SK-N-DZ (cell line): ENCODE data around the gene CCNQ. TPM values are rescaled to one million over a fixed set of nuclear protein-coding genes. Genes with fewer than 3 reads are reported as not detected.

Source experiments
- DNase-seq: peaks from one replicate; pipeline ENCODE4 v3.0.0-alpha.2; 2015; ENCODE audit warnings: low spot score
- polyA plus RNA-seq, 2 experiments: library from polyadenylated mRNA; depleted of rRNA; stranded (reverse); fragments of >200 nt; gene quantifications; 2 replicates each; pipeline ENCODE4 v1.2.3, GENCODE V29; 2014

Gene CCNQ
- polyA plus RNA-seq (2014; cell fraction: cytosol; rRNA removed) = 22.2 and 23.4 TPM in 2 replicates
- polyA plus RNA-seq (2014; cell fraction: nucleus; rRNA removed) = 21.4 and 21.8 TPM in 2 replicates

- DNase-seq = no peak
Measured at GRCh38 chrX:153598541-153599191, at the start of gene CCNQ. TSS of gene CCNQ (minus strand) at chrX:153599139. CDS start at chrX:153599073, 66 bp downstream.

- DNase-seq = no peak
Measured at GRCh38 chrX:153647461-153648357, 48.8 kb upstream of the CCNQ start.

- peak; percentile 58 for DNase-seq
Measured at GRCh38 chrX:153646620-153647373, 47.9 kb upstream of the CCNQ start, which contains the start of gene DUSP9. TSS of gene DUSP9 (plus strand) at chrX:153647203. CDS start at chrX:153647954, 751 bp downstream.

- DNase-seq = no peak
Measured at GRCh38 chrX:153645921-153646488, 47.1 kb upstream of the CCNQ start.

- DNase-seq = no peak
Measured at GRCh38 chrX:153645151-153645550, 46.2 kb upstream of the CCNQ start.

DNA sequence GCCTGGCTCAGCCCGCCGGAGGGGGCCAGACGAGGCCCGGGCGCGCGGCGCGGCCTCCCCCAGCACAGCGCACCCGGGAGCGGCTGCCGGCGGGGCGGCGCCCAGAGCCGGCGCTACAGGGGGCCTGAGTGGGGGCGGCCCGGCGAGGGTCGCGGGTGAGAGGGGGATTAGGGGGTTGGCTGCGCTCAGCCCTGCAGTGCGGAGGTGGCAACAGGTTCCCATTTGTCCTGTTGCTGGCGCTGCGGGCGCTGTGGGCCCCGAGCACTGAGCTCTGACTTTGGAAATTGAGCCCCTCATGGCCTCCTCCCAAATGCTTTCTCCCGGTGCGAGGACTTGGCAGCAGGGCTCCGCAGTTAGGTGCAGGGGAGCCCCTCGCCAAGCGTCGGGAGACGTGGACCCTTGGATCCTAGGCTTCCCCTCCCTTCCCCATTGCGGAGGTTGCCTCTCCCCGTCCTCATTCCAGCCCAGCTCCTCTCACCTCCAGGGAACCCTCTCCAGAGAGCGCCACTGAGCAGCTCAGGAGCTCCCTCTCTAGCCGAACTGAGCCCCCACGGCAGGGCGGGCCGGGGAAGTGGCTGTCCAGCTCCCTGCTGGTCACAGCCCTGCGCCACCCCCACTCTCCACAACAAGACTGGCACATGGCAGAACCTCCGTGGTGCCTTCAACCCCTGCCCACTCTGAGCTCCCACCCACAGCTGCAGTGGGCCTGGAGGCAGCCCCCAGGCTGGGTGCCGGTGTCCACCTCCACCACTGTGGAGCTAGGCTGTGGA lies 45.6 kb upstream of the CCNQ start:
- no peak for DNase-seq

DNA sequence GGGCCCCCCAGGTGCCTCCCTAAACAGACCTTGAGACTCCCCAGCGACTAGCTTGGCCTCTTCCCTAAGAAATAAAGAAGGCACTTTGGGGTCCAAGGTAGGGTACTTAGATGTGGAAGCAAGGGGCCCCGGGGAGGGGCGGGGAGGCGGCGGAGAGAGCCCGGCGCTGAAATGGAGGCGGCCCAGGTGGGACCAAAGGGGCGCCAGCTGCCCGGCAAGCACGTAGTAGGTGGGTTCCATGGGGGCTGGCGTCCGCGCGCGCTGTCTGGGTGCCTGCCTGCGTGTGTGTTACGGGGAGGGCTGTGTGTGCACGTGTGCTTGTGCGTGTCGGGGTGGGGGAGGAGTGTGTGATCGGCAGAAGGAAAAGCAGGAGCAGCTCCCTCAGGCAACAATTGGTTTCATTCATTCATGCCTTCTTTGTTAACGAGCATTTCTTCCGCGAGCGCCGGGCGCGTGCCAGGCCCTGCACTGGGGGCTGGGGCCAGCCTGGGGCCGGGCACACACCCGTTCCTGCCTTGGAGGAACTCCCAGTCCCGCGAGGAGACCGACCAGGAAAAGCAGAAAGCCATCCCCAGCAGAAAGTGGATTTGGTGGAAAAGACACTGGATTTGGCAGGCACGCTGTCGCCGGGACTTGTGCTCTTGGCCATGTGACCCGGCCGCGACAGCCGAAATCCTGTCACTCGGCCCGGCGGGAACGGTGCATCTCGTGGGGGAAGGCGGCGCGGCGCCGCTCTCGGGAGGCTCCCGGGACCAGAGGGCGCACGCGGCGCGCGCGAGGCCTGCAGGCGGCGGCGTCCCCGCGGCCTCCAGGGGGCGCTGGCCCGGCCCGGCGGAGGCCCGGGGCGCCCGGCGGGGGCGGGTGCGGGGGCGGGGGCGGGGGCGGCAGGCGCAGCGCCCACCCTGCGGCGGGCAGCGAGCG lies 44.8 kb upstream of the CCNQ start:
- no peak for DNase-seq

GRCh38 chrX:153642655-153643430 lies 43.9 kb upstream of the CCNQ start:
- no peak for DNase-seq

- no peak for DNase-seq
Measured at GRCh38 chrX:153642051-153642654, 43.2 kb upstream of the CCNQ start.

GRCh38 chrX:153641627-153642026 lies 42.7 kb upstream of the CCNQ start:
- no peak for DNase-seq

GRCh38 chrX:153640736-153641575 lies 42.0 kb upstream of the CCNQ start:
- DNase-seq = no peak

DNA sequence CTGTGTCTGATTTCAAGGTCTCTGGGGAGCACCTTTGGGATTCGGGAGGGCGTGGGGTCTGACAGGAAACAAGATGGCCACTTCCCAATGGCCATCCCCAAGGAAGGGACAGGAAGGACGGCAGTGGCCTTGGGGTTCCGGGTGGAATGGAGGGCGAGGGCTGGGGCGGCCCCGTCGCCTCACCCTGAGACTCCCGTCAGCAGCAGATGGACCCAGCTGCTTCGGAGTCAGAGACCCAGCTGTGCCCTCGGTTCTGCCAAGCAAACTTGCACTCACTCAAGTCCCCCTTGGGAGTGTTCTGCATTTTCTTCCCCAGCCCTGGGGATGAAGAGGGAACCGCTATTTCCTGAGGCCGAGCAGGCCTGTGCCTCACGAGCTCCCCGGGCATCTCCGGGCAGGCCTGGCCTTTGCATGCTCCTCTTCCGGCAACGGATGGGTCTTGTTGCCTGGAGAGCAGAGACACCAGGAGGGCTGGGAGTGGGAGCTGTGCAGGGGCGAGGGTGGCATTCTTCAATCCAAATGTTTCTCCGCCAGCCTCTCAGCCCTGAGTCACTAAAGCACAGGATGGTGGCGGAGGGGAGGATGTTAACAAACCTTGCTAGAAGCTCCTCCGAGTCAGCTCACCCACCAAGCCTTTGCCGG lies 41.2 kb upstream of the CCNQ start:
- DNase-seq = no peak

GRCh38 chrX:153639177-153640044 lies 40.5 kb upstream of the CCNQ start:
- DNase-seq = no peak

DNA sequence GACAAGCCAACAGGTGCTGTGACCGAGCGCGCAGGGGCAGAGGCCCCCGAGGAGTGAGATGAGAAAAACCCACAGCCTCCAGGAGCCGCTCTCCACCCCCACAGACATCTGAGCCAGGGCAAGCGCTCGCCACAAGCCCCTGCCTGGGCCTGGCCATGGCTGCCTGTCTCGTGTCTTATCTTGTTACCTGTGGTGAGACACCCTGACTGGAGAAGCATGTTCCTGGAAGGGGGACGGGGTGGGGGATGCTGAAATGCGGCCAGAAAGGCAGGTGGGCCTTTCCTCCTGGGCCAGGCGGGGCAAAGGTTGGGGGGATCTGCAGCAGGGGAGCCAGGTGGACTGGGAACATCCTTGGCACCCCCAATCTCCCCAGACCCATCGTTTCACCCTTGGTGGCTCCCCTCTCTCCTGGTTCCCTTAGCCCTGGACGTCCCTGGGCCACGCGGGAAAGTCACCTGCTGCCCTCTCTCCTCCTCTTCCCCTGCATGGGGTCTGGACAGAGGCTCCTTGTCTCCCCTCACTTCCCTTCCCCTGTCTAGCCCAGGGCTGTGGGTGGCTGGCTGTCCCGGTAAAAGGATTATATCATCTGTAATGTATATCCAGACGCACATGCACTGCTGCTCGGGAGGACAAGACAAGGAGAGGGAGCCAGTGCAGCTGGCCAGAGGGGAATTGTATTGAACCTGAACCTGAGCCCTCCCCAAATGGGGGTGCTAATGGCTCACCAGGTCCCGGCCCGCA lies 39.7 kb upstream of the CCNQ start:
- DNase-seq = peak; percentile 48

DNA sequence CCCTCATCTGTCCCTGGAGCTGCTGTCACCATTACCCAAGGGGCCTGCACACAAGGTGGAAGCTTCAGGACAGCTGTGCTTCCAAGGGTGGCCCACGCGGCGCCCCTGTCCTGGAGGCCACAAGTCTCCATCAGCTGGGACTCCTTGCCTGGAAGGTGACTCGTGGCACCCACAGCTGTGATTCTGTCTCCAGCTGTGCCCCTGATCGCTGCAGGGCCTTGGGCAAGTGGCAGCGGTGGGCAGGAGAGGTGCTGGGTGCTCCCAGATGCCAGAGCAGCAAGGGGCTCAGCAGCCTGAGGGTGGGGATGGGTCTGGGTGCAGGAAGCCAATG lies 39.1 kb upstream of the CCNQ start:
- DNase-seq = no peak
